Keratinocyte (primary cell): ENCODE data around the gene PHRF1. TPM values are rescaled to one million over a fixed set of nuclear protein-coding genes. Genes with fewer than 3 reads are reported as not detected.

ENCODE experiments used
- DNase-seq: peaks from one replicate; pipeline ENCODE4 v3.0.0-alpha.2; 2011; ENCODE audit warnings: low read depth, missing footprints, low spot score
- FAIRE-seq: peaks from 2 replicates; lab custom pipeline; 2011; peaks lifted over from hg19 to GRCh38; lab: Jason Lieb, UNC
- H2AFZ ChIP-seq: 2 replicates; pipeline ENCODE4 v1.6.0; 2012; ENCODE audit warnings: low read length, control low read depth, inconsistent platforms; ENCODE audit not compliant: control insufficient read depth
- H3K27ac ChIP-seq: 2 replicates; pipeline ENCODE4 v1.5.1; 2011; ENCODE audit warnings: low read length; ENCODE audit not compliant: control insufficient read depth, insufficient read depth
- H3K27me3 ChIP-seq: 3 replicates; pipeline ENCODE4 v1.6.0; 2011; ENCODE audit warnings: low read length; ENCODE audit not compliant: control insufficient read depth, insufficient read depth; ENCODE audit errors: extremely low read depth
- H3K36me3 ChIP-seq, 2 experiments: 2 replicates in 1 of 2; 3 replicates in 1 of 2; pipeline ENCODE4 v1.5.1; 2011; ENCODE audit warnings: low read length in 2 of 2, mild to moderate bottlenecking in 1 of 2; ENCODE audit not compliant: control insufficient read depth in 2 of 2, insufficient read depth in 2 of 2; ENCODE audit errors: extremely low read depth in 1 of 2
- H3K4me1 ChIP-seq: 3 replicates; pipeline ENCODE4 v1.5.1; 2011; ENCODE audit warnings: low read length; ENCODE audit not compliant: control insufficient read depth, insufficient read depth; ENCODE audit errors: extremely low read depth
- H3K4me2 ChIP-seq: 3 replicates; pipeline ENCODE4 v1.6.0; 2011; ENCODE audit warnings: low read depth, low read length; ENCODE audit not compliant: control insufficient read depth, insufficient read depth; ENCODE audit errors: extremely low read depth
- H3K4me3 ChIP-seq, 3 experiments: fragments of 200-600 bp in 1 of 3; sonication (generic) in 1 of 3; 2 replicates in 2 of 3; 3 replicates in 1 of 3; pipeline ENCODE4 v1.5.1; 2011 to 2016; ENCODE audit warnings: low read length in 3 of 3, mild to moderate bottlenecking in 3 of 3, control low read depth in 2 of 3, inconsistent platforms in 1 of 3, low read depth in 1 of 3, mixed read lengths in 1 of 3, mixed run types in 1 of 3, moderate library complexity in 1 of 3; ENCODE audit not compliant: control insufficient read depth in 2 of 3, insufficient read depth in 2 of 3; ENCODE audit errors: extremely low read depth in 1 of 3
- H3K79me2 ChIP-seq: 2 replicates; pipeline ENCODE4 v1.6.0; 2012; ENCODE audit warnings: low read length; ENCODE audit not compliant: control insufficient read depth, insufficient read depth
- H3K9ac ChIP-seq: 3 replicates; pipeline ENCODE4 v1.6.0; 2011; ENCODE audit warnings: low read length; ENCODE audit not compliant: control insufficient read depth, insufficient read depth; ENCODE audit errors: extremely low read depth
- H3K9me1 ChIP-seq: 3 replicates; pipeline ENCODE4 v1.6.0; 2011; ENCODE audit warnings: low read length; ENCODE audit not compliant: control insufficient read depth, insufficient read depth; ENCODE audit errors: extremely low read depth
- H3K9me3 ChIP-seq: 2 replicates; pipeline ENCODE4 v1.5.1; 2012; ENCODE audit warnings: low read depth, low read length; ENCODE audit not compliant: control insufficient read depth
- H4K20me1 ChIP-seq: 3 replicates; pipeline ENCODE4 v1.6.0; 2011; ENCODE audit warnings: low read length; ENCODE audit not compliant: control insufficient read depth, insufficient read depth; ENCODE audit errors: extremely low read depth
- EZH2 ChIP-seq: IDR thresholded peaks from one replicate; pipeline ENCODE4 v1.6.1; 2012; ENCODE audit warnings: inconsistent platforms, mild to moderate bottlenecking, low read length, moderate library complexity
- dilution Hi-C: fragments of 300-500 bp; cut with MboI; formaldehyde crosslinking; loops from one replicate; pipeline ENCODE4 v1.7.0; 2020; ENCODE audit warnings: low sequenced_read_pairs; ENCODE audit not compliant: extremely low pct_ligation_motif_present
- polyA plus RNA-seq, 5 experiments: library from polyadenylated mRNA; depleted of rRNA in 3 of 5; stranded (reverse) in 3 of 5; stranded (forward) in 1 of 5; unstranded in 1 of 5; fragments of >200 nt; gene quantifications; 1 replicate in 1 of 5; 2 replicates in 3 of 5; 3 replicates in 1 of 5; pipeline versions ENCODE4 v1.2.1 to v1.2.3, GENCODE V29; 2011 to 2012; ENCODE audit warnings: missing spikeins in 2 of 5, low read depth in 1 of 5, low replicate concordance in 1 of 5
- TF ChIP-seq, protein P1 (sequence below), 3 experiments: IDR thresholded peaks in 1 of 3; conservative IDR thresholded peaks in 1 of 3; optimal IDR thresholded peaks in 1 of 3; 2 replicates in 2 of 3; 3 replicates in 1 of 3; pipeline versions ENCODE3 to v1.5.1; 2011; ENCODE audit warnings: low read length in 3 of 3, mild to moderate bottlenecking in 3 of 3, moderate library complexity in 2 of 3, control low read depth in 1 of 3, inconsistent platforms in 1 of 3; ENCODE audit not compliant: insufficient read depth in 2 of 3; ENCODE audit errors: extremely low read depth in 1 of 3

The PHRF1 gene
- polyA plus RNA-seq, 1 donor (not counting 4 experiments of a cell fraction or from before 2014, with no cell fraction given) = 10.7 TPM

DNA sequence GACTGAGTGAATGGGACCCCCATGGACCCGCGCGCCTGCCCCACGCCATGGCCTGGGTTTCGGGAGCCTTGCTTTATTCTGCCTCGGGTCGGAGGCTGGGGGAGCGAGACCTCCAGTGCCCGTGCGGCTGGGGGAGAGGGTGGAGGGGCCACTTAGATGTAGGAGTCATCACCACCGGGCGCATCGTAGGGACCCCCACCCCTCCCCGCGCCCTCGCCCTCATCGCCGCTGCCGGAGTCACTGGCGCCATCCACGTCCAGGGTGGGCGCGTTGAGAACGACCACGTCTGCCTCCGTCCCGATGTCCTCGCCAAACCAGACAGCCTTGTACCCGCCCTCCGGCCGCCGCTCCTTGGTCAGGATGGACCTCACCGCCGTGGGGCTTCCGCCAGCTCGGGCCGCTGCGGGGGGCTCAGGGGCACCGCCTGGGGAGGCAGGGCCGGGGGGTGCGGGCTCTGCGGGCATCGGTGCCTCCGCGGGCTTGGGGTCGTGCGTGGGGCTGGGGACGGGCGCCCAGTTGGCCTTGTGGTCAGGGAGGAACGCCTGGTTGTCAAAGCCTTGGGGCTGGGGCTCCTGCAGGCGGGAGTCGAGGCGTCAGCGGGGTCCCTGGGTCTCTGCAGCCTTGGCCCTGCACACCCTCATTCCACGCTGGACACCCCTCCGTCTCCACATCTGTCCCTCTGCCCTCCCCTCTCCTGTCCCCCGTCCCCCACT lies 41.1 kb downstream of the PHRF1 start:
- peaks cover 7 to 10% of the 10 kb centered on the region in 2 experiments for H3K36me3 ChIP-seq
- dilution Hi-C loops = no loop called here
- FAIRE-seq = no peak

GRCh38 chr11:617912-618682 lies 41.8 kb downstream of the PHRF1 start:
- H4K20me1 ChIP-seq = peaks cover 2% of the 10 kb centered on the region
- H3K4me2 ChIP-seq = no peak overlapping the region
- no peaks in the 10 kb centered on the region for H3K27me3 ChIP-seq
- H3K9me3 ChIP-seq = no peaks in the 10 kb centered on the region
- H3K9ac ChIP-seq = no peak overlapping the region
- H2AFZ ChIP-seq = no peak overlapping the region
- no peak overlapping the region for H3K4me3 ChIP-seq
- no peak overlapping the region for H3K27ac ChIP-seq
- DNase-seq (no peak), FAIRE-seq (no peak)
- H3K9me1 ChIP-seq = no peaks in the 10 kb centered on the region
- peaks cover 2 to 3% of the 10 kb centered on the region in 2 experiments for H3K36me3 ChIP-seq
- dilution Hi-C loops = no loop called here
- peaks cover 14% of the 10 kb centered on the region for H3K4me1 ChIP-seq
- peaks cover 2% of the 10 kb centered on the region for H3K79me2 ChIP-seq
- TF ChIP-seq, protein P1, sequence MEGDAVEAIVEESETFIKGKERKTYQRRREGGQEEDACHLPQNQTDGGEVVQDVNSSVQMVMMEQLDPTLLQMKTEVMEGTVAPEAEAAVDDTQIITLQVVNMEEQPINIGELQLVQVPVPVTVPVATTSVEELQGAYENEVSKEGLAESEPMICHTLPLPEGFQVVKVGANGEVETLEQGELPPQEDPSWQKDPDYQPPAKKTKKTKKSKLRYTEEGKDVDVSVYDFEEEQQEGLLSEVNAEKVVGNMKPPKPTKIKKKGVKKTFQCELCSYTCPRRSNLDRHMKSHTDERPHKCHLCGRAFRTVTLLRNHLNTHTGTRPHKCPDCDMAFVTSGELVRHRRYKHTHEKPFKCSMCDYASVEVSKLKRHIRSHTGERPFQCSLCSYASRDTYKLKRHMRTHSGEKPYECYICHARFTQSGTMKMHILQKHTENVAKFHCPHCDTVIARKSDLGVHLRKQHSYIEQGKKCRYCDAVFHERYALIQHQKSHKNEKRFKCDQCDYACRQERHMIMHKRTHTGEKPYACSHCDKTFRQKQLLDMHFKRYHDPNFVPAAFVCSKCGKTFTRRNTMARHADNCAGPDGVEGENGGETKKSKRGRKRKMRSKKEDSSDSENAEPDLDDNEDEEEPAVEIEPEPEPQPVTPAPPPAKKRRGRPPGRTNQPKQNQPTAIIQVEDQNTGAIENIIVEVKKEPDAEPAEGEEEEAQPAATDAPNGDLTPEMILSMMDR (optimal IDR thresholded peaks at IDR 0.05 in 1 of 3, IDR thresholded peaks at IDR 0.05 in 1 of 3, conservative IDR thresholded peaks at IDR 0.05 in 1 of 3; ENCODE audit: extremely low read depth in 1 of 3, insufficient read depth in 2 of 3, low read length in 3 of 3) = no peak
- no peak for TF ChIP-seq EZH2

More for the DNA sequence above, 41.1 kb downstream of the PHRF1 start:
- H3K9ac ChIP-seq = no peak overlapping the region
- TF ChIP-seq EZH2 = no peak
- TF ChIP-seq, protein P1 (optimal IDR thresholded peaks at IDR 0.05 in 1 of 3, IDR thresholded peaks at IDR 0.05 in 1 of 3, conservative IDR thresholded peaks at IDR 0.05 in 1 of 3; ENCODE audit: extremely low read depth in 1 of 3, insufficient read depth in 2 of 3, low read length in 3 of 3) = no peak
- DNase-seq = no peak
- H3K79me2 ChIP-seq = peaks cover 2% of the 10 kb centered on the region
- no peak overlapping the region for H3K4me2 ChIP-seq
- no peaks in the 10 kb centered on the region for H3K9me3 ChIP-seq
- no peak overlapping the region for H3K27ac ChIP-seq
- H2AFZ ChIP-seq = no peak overlapping the region
- no peak overlapping the region for H3K4me3 ChIP-seq
- H3K27me3 ChIP-seq = no peaks in the 10 kb centered on the region
- peaks cover 9% of the 10 kb centered on the region for H4K20me1 ChIP-seq
- peaks cover 20% of the 10 kb centered on the region for H3K4me1 ChIP-seq
- no peaks in the 10 kb centered on the region for H3K9me1 ChIP-seq
